Smooth muscle cell (in vitro differentiated cells): ENCODE data around the gene UBASH3B. TPM values are rescaled to one million over a fixed set of nuclear protein-coding genes. Genes with fewer than 3 reads are reported as not detected.

Experiments
- DNase-seq: peaks from one replicate; lab custom pipeline; 2025; ENCODE audit not compliant: unreplicated experiment; lab: John Stamatoyannopoulos, UW
- H2AFZ ChIP-seq: fragments of 200-600 bp; sonication (generic); 2 replicates; pipeline ENCODE4 v1.6.0; 2016; ENCODE audit warnings: antibody characterized with exemption, low read depth, mild to moderate bottlenecking
- H3F3A ChIP-seq: fragments of 200-600 bp; sonication (generic); 2 replicates; pipeline ENCODE4 v1.6.0; 2017; ENCODE audit warnings: antibody characterized with exemption, low read depth
- H3K27ac ChIP-seq: fragments of 200-600 bp; sonication (generic); 2 replicates; pipeline ENCODE4 v1.5.1; 2016; ENCODE audit warnings: low read depth, mild to moderate bottlenecking
- H3K27me3 ChIP-seq: fragments of 200-600 bp; sonication (generic); 2 replicates; pipeline ENCODE4 v1.6.1; 2016; ENCODE audit warnings: low read depth, mild to moderate bottlenecking
- H3K36me3 ChIP-seq: fragments of 200-600 bp; sonication (generic); 2 replicates; pipeline ENCODE4 v1.5.1; 2016; ENCODE audit warnings: low read depth
- H3K4me1 ChIP-seq: fragments of 200-600 bp; sonication (generic); 2 replicates; pipeline ENCODE4 v1.5.1; 2016; ENCODE audit warnings: low read depth
- H3K4me2 ChIP-seq: fragments of 200-600 bp; sonication (generic); 2 replicates; pipeline ENCODE4 v1.6.0; 2016; ENCODE audit warnings: mild to moderate bottlenecking
- H3K4me3 ChIP-seq: fragments of 200-600 bp; sonication (generic); 2 replicates; pipeline ENCODE4 v1.5.1; 2016; ENCODE audit warnings: mild to moderate bottlenecking
- H3K79me2 ChIP-seq: fragments of 200-600 bp; sonication (generic); 2 replicates; pipeline ENCODE4 v1.6.0; 2016; ENCODE audit warnings: low read depth, mild to moderate bottlenecking
- H3K9ac ChIP-seq: fragments of 200-600 bp; sonication (generic); 2 replicates; pipeline ENCODE4 v1.6.0; 2016; ENCODE audit warnings: low read depth
- H3K9me3 ChIP-seq: fragments of 200-600 bp; sonication (generic); replicated peaks from 2 replicates; pipeline ENCODE4 v1.5.1; 2016; ENCODE audit warnings: low read depth
- H4K20me1 ChIP-seq: fragments of 200-600 bp; sonication (generic); 2 replicates; pipeline ENCODE4 v1.6.0; 2016; ENCODE audit warnings: low read depth
- CTCF ChIP-seq: fragments of 200-600 bp; sonication (generic); IDR thresholded peaks from 2 replicates; pipeline ENCODE4 v1.5.1; 2017; ENCODE audit warnings: borderline replicate concordance, mild to moderate bottlenecking, antibody characterized with exemption; ENCODE audit not compliant: insufficient read depth, poor library complexity, severe bottlenecking
- WGBS: methylation state at CpG from one replicate; pipeline ENCODE4 v1.1.7; 2016; ENCODE audit warnings: low lambda C conversion rate; 5-methylcytosine and 5-hydroxymethylcytosine counted together
- polyA plus RNA-seq: library from polyadenylated mRNA; unstranded; fragments of >200 nt; fragmentation: Nextera tagmentation; extraction: Ambion mirVana; gene quantifications from 2 replicates; pipeline ENCODE4 v1.2.1, GENCODE V29; 2016
- total RNA-seq: library from RNA; depleted of rRNA; stranded (reverse); fragments of >200 nt; gene quantifications from 2 replicates; pipeline ENCODE4 v1.2.3, GENCODE V29; 2014

The UBASH3B gene
- total and polyA plus RNA-seq, 2 experiments from 2014 or later: 15.8 to 30.5 TPM

- Histone ChIP-seq H3K9ac (no peak overlapping the region), H3K27ac (no peak overlapping the region), H3K9me3 (no peaks in the 10 kb centered on the region), H3K36me3 (no peaks in the 10 kb centered on the region), H3K27me3 (no peaks in the 10 kb centered on the region), H3K79me2 (no peaks in the 10 kb centered on the region), H4K20me1 (no peaks in the 10 kb centered on the region), H3F3A (no peaks in the 10 kb centered on the region), H3K4me1 (peaks cover 3% of the 10 kb centered on the region), H2AFZ (no peak overlapping the region), H3K4me2 (no peak overlapping the region), H3K4me3 (no peak overlapping the region)
- no peak for TF ChIP-seq CTCF
- DNase-seq: no peak
- WGBS: 54% methylated on average over 6 of the region's 6 CpGs
Observed at GRCh38 chr11:122832721-122833470, 177.4 kb downstream of the UBASH3B start.

- H3F3A ChIP-seq: no peaks in the 10 kb centered on the region
- H3K27ac ChIP-seq: no peak overlapping the region
- no peaks in the 10 kb centered on the region for H3K36me3 ChIP-seq
- no peaks in the 10 kb centered on the region for H3K79me2 ChIP-seq
- H4K20me1 ChIP-seq: no peaks in the 10 kb centered on the region
- no peak overlapping the region for H2AFZ ChIP-seq
- no peak for TF ChIP-seq CTCF
- no peaks in the 10 kb centered on the region for H3K27me3 ChIP-seq
- H3K9ac ChIP-seq: no peak overlapping the region
- H3K4me3 ChIP-seq: no peak overlapping the region
- H3K4me2 ChIP-seq: no peak overlapping the region
- no peaks in the 10 kb centered on the region for H3K9me3 ChIP-seq
- no peak for DNase-seq
- H3K4me1 ChIP-seq: peaks cover 3% of the 10 kb centered on the region
- 85% methylated on average over 7 of the region's 7 CpGs for WGBS
Observed at GRCh38 chr11:122833846-122834464, 178.4 kb downstream of the UBASH3B start.

GRCh38 chr11:122836916-122837315 lies 181.4 kb downstream of the UBASH3B start:
- Histone ChIP-seq H3K27ac (no peak overlapping the region), H3K27me3 (no peaks in the 10 kb centered on the region), H3F3A (no peaks in the 10 kb centered on the region), H3K4me1 (peaks cover 3% of the 10 kb centered on the region), H3K4me3 (no peak overlapping the region), H3K9ac (no peak overlapping the region), H3K79me2 (no peaks in the 10 kb centered on the region), H3K4me2 (no peak overlapping the region), H3K36me3 (no peaks in the 10 kb centered on the region), H2AFZ (no peak overlapping the region), H4K20me1 (no peaks in the 10 kb centered on the region), H3K9me3 (no peaks in the 10 kb centered on the region)
- no peak for TF ChIP-seq CTCF
- no peak for DNase-seq
